HCT116 (cell line): ENCODE measurements around the gene CD96. TPM values are rescaled to one million over a fixed set of nuclear protein-coding genes. Genes with fewer than 3 reads are reported as not detected.

Source experiments
- ATAC-seq: fragments of 200-7000 bp; cut with Tn5 transposase; 2 replicates; pipeline ENCODE4 v1.9.1; 2020; ENCODE audit warnings: mild to moderate bottlenecking, moderate library complexity
- BruUV-seq: library from RNA; stranded (reverse); fragments of 400-500 nt; replicated peaks from 2 replicates; lab custom pipeline; 2021; lab: Mats Ljungman, UMichigan
- CTCF ChIA-PET: fragments of 300-600 bp; sonication (Branson Sonifier 250); formaldehyde crosslinking; loops from one replicate; lab custom pipeline; 2021; ENCODE audit warnings: antibody characterized with exemption; lab: Charles Lee
- POLR2A ChIA-PET: fragments of 300-600, 350-600 bp; sonication (Branson Sonifier 250); formaldehyde crosslinking; loops from one replicate; lab custom pipeline; 2021; ENCODE audit warnings: antibody characterized with exemption; lab: Charles Lee
- RAD21 ChIA-PET, 2 experiments: fragments of 300-600 bp; sonication (Branson Sonifier 250); formaldehyde crosslinking; loops; one replicate each; lab custom pipeline; 2023; ENCODE audit warnings: low total read pairs in 2 of 2; ENCODE audit not compliant: uncharacterized antibody in 2 of 2, unreplicated experiment in 2 of 2, low non-redundant PET in 1 of 2; lab: Charles Lee
- DNase-seq: peaks from one replicate; pipeline ENCODE4 v3.0.0-alpha.2; 2010; ENCODE audit warnings: low read depth, low spot score
- H2AFZ ChIP-seq: fragments of 200-600 bp; shearing (Covaris generic), sonication (generic); 2 replicates; pipeline ENCODE4 v1.6.1; 2017; ENCODE audit warnings: low read depth, mixed run types, mixed read lengths, antibody characterized with exemption, low read length; ENCODE audit not compliant: poor library complexity, severe bottlenecking
- H3K27ac ChIP-seq: 2 replicates; pipeline ENCODE4 v1.5.1; 2012; ENCODE audit warnings: low read depth, low read length
- H3K27me3 ChIP-seq: fragments of 200-600 bp; sonication (generic); 2 replicates; pipeline ENCODE4 v1.6.1; 2016; ENCODE audit warnings: mixed run types, low read length, mixed read lengths; ENCODE audit not compliant: insufficient read depth
- H3K36me3 ChIP-seq, 2 experiments: fragments of 200-500 bp in 1 of 2; fragments of 200-600 bp in 1 of 2; sonication (Bioruptor generic) in 1 of 2; sonication (generic) in 1 of 2; 2 replicates each; pipeline versions ENCODE4 v1.5.1 to v1.6.1; 2014 to 2016; ENCODE audit warnings: low read length in 2 of 2, inconsistent platforms in 1 of 2, mixed read lengths in 1 of 2, mixed run types in 1 of 2; ENCODE audit not compliant: insufficient read depth in 2 of 2, control insufficient read depth in 1 of 2
- H3K4me1 ChIP-seq, 2 experiments: fragments of 200-600 bp in 1 of 2; sonication (generic) in 1 of 2; 2 replicates each; pipeline versions ENCODE4 v1.5.1 to v1.6.1; 2012 to 2017; ENCODE audit warnings: low read length in 2 of 2, inconsistent platforms in 1 of 2, mild to moderate bottlenecking in 1 of 2, mixed read lengths in 1 of 2, mixed run types in 1 of 2, moderate library complexity in 1 of 2; ENCODE audit not compliant: insufficient read depth in 2 of 2, control insufficient read depth in 1 of 2
- H3K4me2 ChIP-seq: fragments of 200-600 bp; sonication (generic); 2 replicates; pipeline ENCODE4 v1.6.1; 2017; ENCODE audit warnings: mixed run types, low read length, mixed read lengths
- H3K4me3 ChIP-seq, 2 experiments: fragments of 200-600 bp in 1 of 2; sonication (generic) in 1 of 2; replicated peaks in 1 of 2; 2 replicates each; pipeline ENCODE4 v1.5.1; 2011 to 2016; ENCODE audit warnings: low read length in 2 of 2, control low read depth in 1 of 2, low read depth in 1 of 2, mild to moderate bottlenecking in 1 of 2, mixed read lengths in 1 of 2, mixed run types in 1 of 2
- H3K79me2 ChIP-seq: fragments of 200-600 bp; sonication (generic); 2 replicates; pipeline ENCODE4 v1.6.1; 2017; ENCODE audit warnings: mild to moderate bottlenecking, mixed run types, low read length, moderate library complexity, mixed read lengths; ENCODE audit not compliant: insufficient read depth
- H3K9ac ChIP-seq: fragments of 200-600 bp; sonication (generic); 2 replicates; pipeline ENCODE4 v1.6.1; 2016; ENCODE audit warnings: low read length, mixed read lengths
- H3K9me2 ChIP-seq: fragments of 200-600 bp; sonication (generic), shearing (Covaris generic); 2 replicates; pipeline ENCODE4 v1.6.1; 2017; ENCODE audit warnings: mixed run types, mild to moderate bottlenecking, moderate library complexity; ENCODE audit not compliant: insufficient read depth
- H3K9me3 ChIP-seq, 2 experiments: fragments of 200-500 bp in 1 of 2; fragments of 200-600 bp in 1 of 2; sonication (Bioruptor generic) in 1 of 2; sonication (generic) in 1 of 2; 2 replicates each; pipeline ENCODE4 v1.6.1; 2014 to 2017; ENCODE audit warnings: low read length in 2 of 2, mixed read lengths in 2 of 2, inconsistent platforms in 1 of 2, low read depth in 1 of 2, mild to moderate bottlenecking in 1 of 2, mixed run types in 1 of 2, moderate library complexity in 1 of 2; ENCODE audit not compliant: control insufficient read depth in 1 of 2, insufficient read depth in 1 of 2
- H4K20me1 ChIP-seq: fragments of 200-600 bp; sonication (generic), shearing (Covaris generic); 2 replicates; pipeline ENCODE4 v1.6.1; 2017; ENCODE audit warnings: mixed run types, mild to moderate bottlenecking, moderate library complexity; ENCODE audit not compliant: insufficient read depth
- CBX3 ChIP-seq: IDR thresholded peaks from 2 replicates; pipeline ENCODE4 v1.6.1; 2012; ENCODE audit warnings: low read depth
- EGR1 ChIP-seq: IDR thresholded peaks from 2 replicates; pipeline ENCODE4 v1.6.1; 2012; ENCODE audit warnings: low read depth
- ELF1 ChIP-seq: IDR thresholded peaks from 2 replicates; pipeline ENCODE4 v1.6.1; 2012; ENCODE audit warnings: low read depth, borderline replicate concordance
- EZH2 ChIP-seq: fragments of 200-600 bp; sonication (generic); IDR thresholded peaks from 2 replicates; pipeline ENCODE4 v1.6.1; 2017; ENCODE audit warnings: antibody characterized with exemption, mixed run types
- JUND ChIP-seq: IDR thresholded peaks from 2 replicates; pipeline ENCODE4 v1.6.1; 2012
- SIN3A ChIP-seq: IDR thresholded peaks from 2 replicates; pipeline ENCODE4 v1.6.1; 2012; ENCODE audit warnings: low read depth
- TCF7L2 ChIP-seq: IDR thresholded peaks from 2 replicates; pipeline ENCODE4 v1.7.0; 2011; ENCODE audit warnings: borderline replicate concordance, inconsistent platforms; ENCODE audit not compliant: insufficient read depth, insufficient read length; ENCODE audit errors: extremely low read depth
- YY1 ChIP-seq: IDR thresholded peaks from 2 replicates; pipeline ENCODE4 v1.6.1; 2011; ENCODE audit warnings: low read length, low read depth, moderate library complexity, mild to moderate bottlenecking; ENCODE audit not compliant: insufficient replicate concordance; ENCODE audit errors: extremely low read depth
- ZFX ChIP-seq: fragments of 450-650 bp; IDR thresholded peaks from 2 replicates; pipeline ENCODE4 v1.6.1; 2017
- ZNF274 ChIP-seq: fragments of 200-500 bp; sonication (Bioruptor generic); IDR thresholded peaks from 2 replicates; pipeline ENCODE4 v1.6.1; 2014; ENCODE audit warnings: mild to moderate bottlenecking, low read depth, low read length, inconsistent platforms
- intact Hi-C: fragments of 100-400 bp; cut with micrococcal nuclease; formaldehyde crosslinking; loops from 2 replicates; pipeline ENCODE4 v1.10.0; 2022
- total RNA-seq: library from RNA; stranded (reverse); gene quantifications from one replicate; pipeline ENCODE4 v1.2.1, GENCODE V29; 2021; ENCODE audit not compliant: unreplicated experiment
- TF ChIP-seq, protein P1 (sequence below): IDR thresholded peaks from 2 replicates; pipeline ENCODE4 v1.6.1; 2012; ENCODE audit warnings: low read depth
- TF ChIP-seq, protein P2 (sequence below): IDR thresholded peaks from 2 replicates; pipeline ENCODE4 v1.6.1; 2011; ENCODE audit warnings: mild to moderate bottlenecking, low read length, moderate library complexity; ENCODE audit not compliant: insufficient replicate concordance; ENCODE audit errors: extremely low read depth
- TF ChIP-seq, protein P3 (sequence below): IDR thresholded peaks from 2 replicates; pipeline ENCODE4 v1.6.1; 2012

The CD96 gene
- total RNA-seq, 1 experiment from 2014 or later = 0.42 TPM

DNA sequence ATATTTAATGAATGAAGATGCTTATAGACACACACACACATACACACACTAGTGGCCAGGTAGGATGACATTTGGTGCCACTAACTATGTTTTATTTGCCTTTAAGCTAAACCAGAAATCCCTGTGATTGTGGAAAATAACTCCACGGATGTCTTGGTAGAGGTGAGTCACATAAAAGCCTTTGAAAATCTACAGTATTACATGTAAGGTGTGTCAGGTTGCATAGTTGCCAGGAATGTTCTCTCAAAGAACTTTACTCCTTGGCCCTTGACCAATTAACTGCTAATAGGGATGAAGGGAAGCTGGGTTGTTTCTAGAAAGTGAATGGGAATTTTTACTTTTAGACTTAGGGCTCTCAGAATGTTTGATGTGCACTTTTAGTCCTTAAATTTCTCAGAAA lies 43.2 kb downstream of the CD96 start (continued):
- TF ChIP-seq ZFX (no peak), CBX3 (peak; percentile 61; the same call in 1 of the 2 replicates)

DNA sequence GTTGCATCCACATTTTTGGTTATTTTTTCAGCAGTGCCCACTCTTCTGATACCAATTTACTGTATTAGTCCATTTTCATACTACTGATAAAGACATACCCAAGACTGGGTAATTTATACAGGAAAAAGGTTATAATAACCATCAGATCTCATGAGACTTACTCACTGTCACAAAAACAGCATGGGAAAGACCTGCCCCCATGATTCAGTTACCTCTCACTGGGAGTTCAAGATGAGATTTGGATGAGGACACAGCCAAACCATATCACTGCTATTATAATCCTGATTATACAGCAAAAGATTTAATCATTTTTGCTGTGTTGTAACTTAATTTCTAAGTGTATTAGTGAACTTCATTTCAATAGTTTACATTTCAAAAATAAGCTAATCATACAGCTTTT lies 46.5 kb downstream of the CD96 start:
- ChIA-PET RAD21 (no interaction called here), CTCF (no interaction called here), POLR2A (no interaction called here)
- BruUV-seq = no TSS peak
- H3K9me3 ChIP-seq = no peaks in the 10 kb centered on the region; a peak in 1 of 4 replicates
- H3K36me3 ChIP-seq = no peaks in the 10 kb centered on the region
- no peaks in the 10 kb centered on the region for H3K9me2 ChIP-seq
- ATAC-seq = no peak
- no peaks in the 10 kb centered on the region for H4K20me1 ChIP-seq
- intact Hi-C loops = no loop called here
- H3K27me3 ChIP-seq = no peaks in the 10 kb centered on the region
- no peak overlapping the region for H2AFZ ChIP-seq
- H3K4me3 ChIP-seq = no peak overlapping the region
- peak overlapping the region; percentile 66; the same call in 1 of the 2 replicates for H3K27ac ChIP-seq
- H3K4me2 ChIP-seq = peak overlapping the region; percentile 8
- peak overlapping the region; percentile 33; the same call in 1 of the 2 replicates for H3K9ac ChIP-seq
- peaks cover 38 to 98% of the 10 kb centered on the region in 2 experiments for H3K4me1 ChIP-seq
- peaks cover 14% of the 10 kb centered on the region for H3K79me2 ChIP-seq
- no peak for TF ChIP-seq ELF1
- TF ChIP-seq, protein P1, sequence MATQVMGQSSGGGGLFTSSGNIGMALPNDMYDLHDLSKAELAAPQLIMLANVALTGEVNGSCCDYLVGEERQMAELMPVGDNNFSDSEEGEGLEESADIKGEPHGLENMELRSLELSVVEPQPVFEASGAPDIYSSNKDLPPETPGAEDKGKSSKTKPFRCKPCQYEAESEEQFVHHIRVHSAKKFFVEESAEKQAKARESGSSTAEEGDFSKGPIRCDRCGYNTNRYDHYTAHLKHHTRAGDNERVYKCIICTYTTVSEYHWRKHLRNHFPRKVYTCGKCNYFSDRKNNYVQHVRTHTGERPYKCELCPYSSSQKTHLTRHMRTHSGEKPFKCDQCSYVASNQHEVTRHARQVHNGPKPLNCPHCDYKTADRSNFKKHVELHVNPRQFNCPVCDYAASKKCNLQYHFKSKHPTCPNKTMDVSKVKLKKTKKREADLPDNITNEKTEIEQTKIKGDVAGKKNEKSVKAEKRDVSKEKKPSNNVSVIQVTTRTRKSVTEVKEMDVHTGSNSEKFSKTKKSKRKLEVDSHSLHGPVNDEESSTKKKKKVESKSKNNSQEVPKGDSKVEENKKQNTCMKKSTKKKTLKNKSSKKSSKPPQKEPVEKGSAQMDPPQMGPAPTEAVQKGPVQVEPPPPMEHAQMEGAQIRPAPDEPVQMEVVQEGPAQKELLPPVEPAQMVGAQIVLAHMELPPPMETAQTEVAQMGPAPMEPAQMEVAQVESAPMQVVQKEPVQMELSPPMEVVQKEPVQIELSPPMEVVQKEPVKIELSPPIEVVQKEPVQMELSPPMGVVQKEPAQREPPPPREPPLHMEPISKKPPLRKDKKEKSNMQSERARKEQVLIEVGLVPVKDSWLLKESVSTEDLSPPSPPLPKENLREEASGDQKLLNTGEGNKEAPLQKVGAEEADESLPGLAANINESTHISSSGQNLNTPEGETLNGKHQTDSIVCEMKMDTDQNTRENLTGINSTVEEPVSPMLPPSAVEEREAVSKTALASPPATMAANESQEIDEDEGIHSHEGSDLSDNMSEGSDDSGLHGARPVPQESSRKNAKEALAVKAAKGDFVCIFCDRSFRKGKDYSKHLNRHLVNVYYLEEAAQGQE = no peak
- no peak for TF ChIP-seq EGR1
- no peak for TF ChIP-seq TCF7L2
- no peak for TF ChIP-seq YY1
- TF ChIP-seq ZNF274 = no peak
- TF ChIP-seq SIN3A = no peak
- no peak for TF ChIP-seq JUND
- TF ChIP-seq, protein P2, sequence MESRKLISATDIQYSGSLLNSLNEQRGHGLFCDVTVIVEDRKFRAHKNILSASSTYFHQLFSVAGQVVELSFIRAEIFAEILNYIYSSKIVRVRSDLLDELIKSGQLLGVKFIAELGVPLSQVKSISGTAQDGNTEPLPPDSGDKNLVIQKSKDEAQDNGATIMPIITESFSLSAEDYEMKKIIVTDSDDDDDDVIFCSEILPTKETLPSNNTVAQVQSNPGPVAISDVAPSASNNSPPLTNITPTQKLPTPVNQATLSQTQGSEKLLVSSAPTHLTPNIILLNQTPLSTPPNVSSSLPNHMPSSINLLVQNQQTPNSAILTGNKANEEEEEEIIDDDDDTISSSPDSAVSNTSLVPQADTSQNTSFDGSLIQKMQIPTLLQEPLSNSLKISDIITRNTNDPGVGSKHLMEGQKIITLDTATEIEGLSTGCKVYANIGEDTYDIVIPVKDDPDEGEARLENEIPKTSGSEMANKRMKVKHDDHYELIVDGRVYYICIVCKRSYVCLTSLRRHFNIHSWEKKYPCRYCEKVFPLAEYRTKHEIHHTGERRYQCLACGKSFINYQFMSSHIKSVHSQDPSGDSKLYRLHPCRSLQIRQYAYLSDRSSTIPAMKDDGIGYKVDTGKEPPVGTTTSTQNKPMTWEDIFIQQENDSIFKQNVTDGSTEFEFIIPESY = no peak
- TF ChIP-seq, protein P3, sequence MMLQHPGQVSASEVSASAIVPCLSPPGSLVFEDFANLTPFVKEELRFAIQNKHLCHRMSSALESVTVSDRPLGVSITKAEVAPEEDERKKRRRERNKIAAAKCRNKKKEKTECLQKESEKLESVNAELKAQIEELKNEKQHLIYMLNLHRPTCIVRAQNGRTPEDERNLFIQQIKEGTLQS = no peak
- no peak for TF ChIP-seq EZH2
- DNase-seq = no peak
